Measurements from ENCODE around the gene CST11. TPM values are rescaled to one million over a fixed set of nuclear protein-coding genes. Genes with fewer than 3 reads are reported as not detected.

Gene CST11
- total and polyA plus RNA-seq, 4 donors = not detected

GRCh38 chr20:23410916-23411695 lies 41.6 kb downstream of the CST11 start:
- no peak for DNase-seq (ENCODE audit: low spot score)
- Histone ChIP-seq H3K4me1 (ENCODE audit: control insufficient read depth in 4 of 4, insufficient read depth in 4 of 4, low read length in 3 of 4) (peaks cover 3 to 13% (median 9%) of the 10 kb centered on the region in 4 donors), H3K9ac (ENCODE audit: low read depth in 1 of 2, low read length in 2 of 2) (no peak overlapping the region), H3K9me3 (ENCODE audit: control insufficient read depth in 4 of 4, low read length in 3 of 4) (no peaks in the 10 kb centered on the region), H3K4me3 (ENCODE audit: low read depth in 1 of 3, low read length in 3 of 3) (no peak overlapping the region), H3K36me3 (ENCODE audit: control insufficient read depth in 4 of 4, insufficient read depth in 3 of 4, low read depth in 1 of 4, low read length in 3 of 4) (no peaks in the 10 kb centered on the region), H3K27ac (ENCODE audit: low read depth in 1 of 2, low read length in 2 of 2) (no peak overlapping the region), H3K27me3 (ENCODE audit: control insufficient read depth in 4 of 4, insufficient read depth in 4 of 4, low read length in 3 of 4) (no peaks in the 10 kb centered on the region)
- TF ChIP-seq EGR1 (IDR thresholded peaks at IDR 0.05; ENCODE audit: low read depth in 2 of 2) (no peak), YY1 (IDR thresholded peaks at IDR 0.05) (no peak), RAD21 (IDR thresholded peaks at IDR 0.05) (no peak), REST (IDR thresholded peaks at IDR 0.05) (no peak), CTCF (IDR thresholded peaks at IDR 0.05; ENCODE audit: low read depth, low read length, missing input control) (no peak), HNF4G (IDR thresholded peaks at IDR 0.05) (no peak), NR2F2 (IDR thresholded peaks at IDR 0.05) (no peak), GABPA (IDR thresholded peaks at IDR 0.05 in 1 of 2, conservative IDR thresholded peaks at IDR 0.05 in 1 of 2) (no peak), SP1 (IDR thresholded peaks at IDR 0.05) (no peak), JUND (IDR thresholded peaks at IDR 0.05) (no peak)
- TF ChIP-seq, protein P1, sequence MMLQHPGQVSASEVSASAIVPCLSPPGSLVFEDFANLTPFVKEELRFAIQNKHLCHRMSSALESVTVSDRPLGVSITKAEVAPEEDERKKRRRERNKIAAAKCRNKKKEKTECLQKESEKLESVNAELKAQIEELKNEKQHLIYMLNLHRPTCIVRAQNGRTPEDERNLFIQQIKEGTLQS (IDR thresholded peaks at IDR 0.05) = no peak
- TF ChIP-seq, protein P2, sequence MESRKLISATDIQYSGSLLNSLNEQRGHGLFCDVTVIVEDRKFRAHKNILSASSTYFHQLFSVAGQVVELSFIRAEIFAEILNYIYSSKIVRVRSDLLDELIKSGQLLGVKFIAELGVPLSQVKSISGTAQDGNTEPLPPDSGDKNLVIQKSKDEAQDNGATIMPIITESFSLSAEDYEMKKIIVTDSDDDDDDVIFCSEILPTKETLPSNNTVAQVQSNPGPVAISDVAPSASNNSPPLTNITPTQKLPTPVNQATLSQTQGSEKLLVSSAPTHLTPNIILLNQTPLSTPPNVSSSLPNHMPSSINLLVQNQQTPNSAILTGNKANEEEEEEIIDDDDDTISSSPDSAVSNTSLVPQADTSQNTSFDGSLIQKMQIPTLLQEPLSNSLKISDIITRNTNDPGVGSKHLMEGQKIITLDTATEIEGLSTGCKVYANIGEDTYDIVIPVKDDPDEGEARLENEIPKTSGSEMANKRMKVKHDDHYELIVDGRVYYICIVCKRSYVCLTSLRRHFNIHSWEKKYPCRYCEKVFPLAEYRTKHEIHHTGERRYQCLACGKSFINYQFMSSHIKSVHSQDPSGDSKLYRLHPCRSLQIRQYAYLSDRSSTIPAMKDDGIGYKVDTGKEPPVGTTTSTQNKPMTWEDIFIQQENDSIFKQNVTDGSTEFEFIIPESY (IDR thresholded peaks at IDR 0.05) = no peak
- 98% methylated on average over 3 of the region's 3 CpGs for WGBS

- no peaks in the 10 kb centered on the region for H3K27me3 ChIP-seq (ENCODE audit: control insufficient read depth in 4 of 4, insufficient read depth in 4 of 4, low read length in 3 of 4)
- 95% methylated on average over 3 of the region's 3 CpGs for WGBS
- no peak overlapping the region for H3K27ac ChIP-seq (ENCODE audit: low read depth in 1 of 2, low read length in 2 of 2)
- H3K4me3 ChIP-seq (ENCODE audit: low read depth in 1 of 3, low read length in 3 of 3) = no peak overlapping the region
- H3K36me3 ChIP-seq (ENCODE audit: control insufficient read depth in 4 of 4, insufficient read depth in 3 of 4, low read depth in 1 of 4, low read length in 3 of 4) = no peaks in the 10 kb centered on the region
- H3K9me3 ChIP-seq (ENCODE audit: control insufficient read depth in 4 of 4, low read length in 3 of 4) = no peaks in the 10 kb centered on the region
- no peak overlapping the region for H3K9ac ChIP-seq (ENCODE audit: low read depth in 1 of 2, low read length in 2 of 2)
- H3K4me1 ChIP-seq (ENCODE audit: control insufficient read depth in 4 of 4, insufficient read depth in 4 of 4, low read length in 3 of 4) = peaks cover 3 to 13% (median 9%) of the 10 kb centered on the region in 4 donors
- DNase-seq (ENCODE audit: low spot score) = no peak
- TF ChIP-seq EGR1 (IDR thresholded peaks at IDR 0.05; ENCODE audit: low read depth in 2 of 2) (no peak), MAX (IDR thresholded peaks at IDR 0.05) (no peak), HNF4A (conservative IDR thresholded peaks at IDR 0.05) (no peak), HNF4G (IDR thresholded peaks at IDR 0.05) (no peak), REST (IDR thresholded peaks at IDR 0.05) (no peak), SP1 (IDR thresholded peaks at IDR 0.05) (no peak), RXRA (IDR thresholded peaks at IDR 0.05) (no peak), YY1 (IDR thresholded peaks at IDR 0.05) (no peak)
- TF ChIP-seq, protein P2 (IDR thresholded peaks at IDR 0.05) = no peak
- TF ChIP-seq, protein P1 (IDR thresholded peaks at IDR 0.05) = no peak
Measured at GRCh38 chr20:23409800-23410199, 42.9 kb downstream of the CST11 start.
